SU-DHL-6 (cell line): ENCODE results near the gene ARAP3.

Experiments
- H2AFZ ChIP-seq: fragments of 200-600 bp; sonication (generic); 2 replicates; pipeline ENCODE4 v1.6.1; 2014; ENCODE audit warnings: low read depth, mild to moderate bottlenecking, moderate library complexity, mixed read lengths, antibody characterized with exemption, low read length; ENCODE audit not compliant: severe bottlenecking
- H3F3A ChIP-seq: fragments of 200-600 bp; shearing (Covaris generic); 2 replicates; pipeline ENCODE4 v1.6.0; 2016; ENCODE audit warnings: antibody characterized with exemption, mild to moderate bottlenecking; ENCODE audit not compliant: insufficient read depth
- H3K27ac ChIP-seq: fragments of 200-600 bp; sonication (generic); 2 replicates; pipeline ENCODE4 v1.5.1; 2016; ENCODE audit warnings: low read depth, mild to moderate bottlenecking, low read length, moderate library complexity, mixed read lengths
- H3K27me3 ChIP-seq: fragments of 200-600 bp; sonication (generic), shearing (Covaris generic); 2 replicates; pipeline ENCODE4 v1.6.0; 2014; ENCODE audit warnings: mild to moderate bottlenecking, low read length
- H3K36me3 ChIP-seq: fragments of 200-600 bp; sonication (generic); 2 replicates; pipeline ENCODE4 v1.6.1; 2014; ENCODE audit warnings: mild to moderate bottlenecking, low read length, mixed read lengths
- H3K4me2 ChIP-seq: fragments of 300-600, 200-600 bp; shearing (Covaris generic), sonication (generic); 2 replicates; pipeline ENCODE4 v1.6.0; 2014; ENCODE audit warnings: low read length, low read depth, mild to moderate bottlenecking; ENCODE audit not compliant: poor library complexity, severe bottlenecking
- H3K4me3 ChIP-seq: fragments of 200-600 bp; sonication (generic); 2 replicates; pipeline ENCODE4 v1.5.1; 2014; ENCODE audit warnings: antibody characterized with exemption, low read length, mild to moderate bottlenecking, mixed read lengths; ENCODE audit not compliant: insufficient read depth, poor library complexity, severe bottlenecking
- H3K79me2 ChIP-seq: fragments of 200-600 bp; sonication (generic); 2 replicates; pipeline ENCODE4 v1.6.1; 2014; ENCODE audit warnings: mild to moderate bottlenecking, low read length, moderate library complexity; ENCODE audit not compliant: insufficient read depth
- H3K9ac ChIP-seq: fragments of 200-600 bp; sonication (generic); 2 replicates; pipeline ENCODE4 v1.7.0; 2014; ENCODE audit warnings: mild to moderate bottlenecking, low read length
- H3K9me2 ChIP-seq: fragments of 200-600 bp; sonication (generic); replicated peaks from 2 replicates; pipeline ENCODE4 v1.6.1; 2014; ENCODE audit warnings: low read length; ENCODE audit not compliant: insufficient read depth
- H3K9me3 ChIP-seq: fragments of 200-600 bp; sonication (generic); 2 replicates; pipeline ENCODE4 v1.6.1; 2014; ENCODE audit warnings: low read length, mixed read lengths; ENCODE audit not compliant: insufficient read depth
- H4K20me1 ChIP-seq: fragments of 200-600 bp; sonication (generic); 2 replicates; pipeline ENCODE4 v1.6.1; 2014; ENCODE audit warnings: low read depth, mild to moderate bottlenecking, antibody characterized with exemption, low read length, moderate library complexity, mixed read lengths
- EZH2phosphoT487 ChIP-seq: fragments of 200-600 bp; sonication (generic), shearing (Covaris generic); conservative IDR thresholded peaks from 2 replicates; pipeline ENCODE4 v1.6.1; 2018; ENCODE audit warnings: mild to moderate bottlenecking, antibody characterized with exemption, low read length, moderate library complexity, mixed read lengths
- TF ChIP-seq, protein P1 (sequence below): fragments of 200-600 bp; sonication (generic); IDR thresholded peaks from one replicate; pipeline ENCODE4 v1.5.1; 2017; ENCODE audit warnings: antibody characterized with exemption, mild to moderate bottlenecking, low read length, moderate library complexity; ENCODE audit not compliant: insufficient read depth, poor library complexity, severe bottlenecking

ARAP3 gene

DNA sequence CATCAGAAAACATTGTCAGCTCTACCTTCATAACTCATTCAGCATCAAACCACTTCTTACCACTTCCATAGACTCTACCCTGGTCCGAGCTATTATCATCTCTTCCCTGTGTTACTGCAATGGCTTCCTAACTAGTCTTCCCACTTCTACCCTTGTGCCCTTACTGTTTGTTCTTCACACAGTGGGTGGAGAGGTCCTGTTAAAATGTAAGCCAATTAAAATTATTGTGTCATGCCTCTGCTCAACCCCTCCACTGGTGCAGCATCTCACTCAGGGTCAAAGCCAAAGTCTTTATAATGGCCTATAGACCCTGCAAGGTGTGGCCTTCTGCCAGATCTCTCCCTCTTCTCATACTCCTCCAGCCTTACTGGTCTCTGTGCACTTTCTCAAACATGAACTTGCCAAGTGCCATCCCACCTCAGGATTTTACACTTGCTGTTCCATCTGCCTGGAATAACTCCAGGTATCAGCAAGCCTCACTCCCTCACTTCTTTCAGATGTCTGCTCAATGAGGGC, 22.8 kb upstream of the ARAP3 start:
- Histone ChIP-seq H3K9me2 (no peaks in the 10 kb centered on the region), H3K79me2 (no peaks in the 10 kb centered on the region), H3F3A (no peaks in the 10 kb centered on the region), H3K9me3 (no peaks in the 10 kb centered on the region), H3K4me2 (no peak overlapping the region), H3K9ac (no peak overlapping the region), H3K36me3 (no peaks in the 10 kb centered on the region), H3K27me3 (no peaks in the 10 kb centered on the region), H3K4me3 (no peak overlapping the region), H2AFZ (no peak overlapping the region), H3K27ac (no peak overlapping the region), H4K20me1 (no peaks in the 10 kb centered on the region)
- TF ChIP-seq, protein P1, sequence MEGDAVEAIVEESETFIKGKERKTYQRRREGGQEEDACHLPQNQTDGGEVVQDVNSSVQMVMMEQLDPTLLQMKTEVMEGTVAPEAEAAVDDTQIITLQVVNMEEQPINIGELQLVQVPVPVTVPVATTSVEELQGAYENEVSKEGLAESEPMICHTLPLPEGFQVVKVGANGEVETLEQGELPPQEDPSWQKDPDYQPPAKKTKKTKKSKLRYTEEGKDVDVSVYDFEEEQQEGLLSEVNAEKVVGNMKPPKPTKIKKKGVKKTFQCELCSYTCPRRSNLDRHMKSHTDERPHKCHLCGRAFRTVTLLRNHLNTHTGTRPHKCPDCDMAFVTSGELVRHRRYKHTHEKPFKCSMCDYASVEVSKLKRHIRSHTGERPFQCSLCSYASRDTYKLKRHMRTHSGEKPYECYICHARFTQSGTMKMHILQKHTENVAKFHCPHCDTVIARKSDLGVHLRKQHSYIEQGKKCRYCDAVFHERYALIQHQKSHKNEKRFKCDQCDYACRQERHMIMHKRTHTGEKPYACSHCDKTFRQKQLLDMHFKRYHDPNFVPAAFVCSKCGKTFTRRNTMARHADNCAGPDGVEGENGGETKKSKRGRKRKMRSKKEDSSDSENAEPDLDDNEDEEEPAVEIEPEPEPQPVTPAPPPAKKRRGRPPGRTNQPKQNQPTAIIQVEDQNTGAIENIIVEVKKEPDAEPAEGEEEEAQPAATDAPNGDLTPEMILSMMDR = no peak
- no peak for TF ChIP-seq EZH2phosphoT487

DNA sequence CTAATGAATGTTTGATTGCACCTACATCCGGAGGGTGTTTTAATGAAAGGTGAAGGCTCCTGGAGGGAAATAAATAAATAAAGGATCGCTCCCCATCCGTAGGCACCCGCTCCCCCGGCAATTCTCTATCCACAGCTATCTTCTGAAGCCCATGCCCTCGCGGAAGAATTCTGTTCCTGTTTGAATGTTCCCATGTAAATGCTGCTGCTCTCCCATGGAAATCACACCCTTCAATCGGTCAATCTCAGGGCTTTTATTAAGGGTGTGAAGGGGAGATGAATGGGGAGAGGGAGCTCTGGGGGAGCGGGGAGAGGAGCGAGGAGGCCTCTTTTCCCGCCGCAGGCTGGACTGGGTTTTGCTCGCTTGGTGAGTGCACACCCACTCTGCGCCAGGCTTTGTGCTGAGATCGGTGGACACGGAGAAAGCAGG, 21.1 kb upstream of the ARAP3 start:
- no peak overlapping the region for H3K27ac ChIP-seq
- H3K4me3 ChIP-seq = no peak overlapping the region
- H3K4me2 ChIP-seq = no peak overlapping the region

DNA sequence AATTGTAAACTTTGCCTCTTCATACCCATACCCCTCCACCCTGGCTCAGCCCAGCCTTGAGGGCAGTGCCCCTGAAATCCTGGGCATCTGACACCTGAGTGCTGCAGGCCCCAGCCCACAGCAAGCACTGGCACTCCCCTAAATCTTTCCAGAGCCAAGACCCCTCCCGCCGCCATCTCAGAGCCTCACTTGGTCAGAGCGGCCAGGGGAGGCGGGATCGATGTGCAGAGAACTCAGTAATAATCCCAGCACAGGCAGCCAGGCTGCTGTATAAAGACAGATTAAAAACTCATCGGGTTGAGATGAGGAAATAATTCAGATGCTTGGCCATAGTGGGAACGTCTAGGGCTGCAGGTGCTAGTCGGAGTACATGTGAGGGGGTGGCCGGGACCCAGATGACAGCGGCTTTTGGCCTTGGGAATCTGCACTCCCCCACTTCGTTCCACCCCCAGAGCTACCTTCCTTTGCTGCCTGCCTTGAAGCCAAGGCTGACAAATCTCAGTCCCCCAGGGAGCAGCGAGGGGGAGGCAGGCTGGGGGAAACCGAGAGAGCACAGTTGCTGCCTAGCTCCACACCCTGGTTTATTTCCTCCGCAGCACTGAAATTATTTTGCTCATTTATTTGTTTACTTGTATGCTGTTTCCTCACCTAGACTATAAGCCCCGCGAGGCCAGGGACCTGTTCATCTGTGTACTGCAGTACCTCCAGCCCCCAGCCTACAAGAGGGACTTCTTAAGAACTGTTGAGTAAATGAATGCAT, 19.5 kb upstream of the ARAP3 start:
- H3K27ac ChIP-seq = no peak overlapping the region
- H3K9me3 ChIP-seq = no peaks in the 10 kb centered on the region
- no peak overlapping the region for H3K4me2 ChIP-seq
- no peak overlapping the region for H3K9ac ChIP-seq
- H3K79me2 ChIP-seq = no peaks in the 10 kb centered on the region
- no peaks in the 10 kb centered on the region for H3K9me2 ChIP-seq
- H3K4me3 ChIP-seq = no peak overlapping the region
- no peaks in the 10 kb centered on the region for H4K20me1 ChIP-seq
- TF ChIP-seq, protein P1 = no peak
- TF ChIP-seq EZH2phosphoT487 = no peak
- no peaks in the 10 kb centered on the region for H3K36me3 ChIP-seq
- H3K27me3 ChIP-seq = no peaks in the 10 kb centered on the region
- no peak overlapping the region for H2AFZ ChIP-seq
- no peaks in the 10 kb centered on the region for H3F3A ChIP-seq

More for the DNA sequence above, 21.1 kb upstream of the ARAP3 start:
- H3K79me2 ChIP-seq = no peaks in the 10 kb centered on the region
- no peaks in the 10 kb centered on the region for H3F3A ChIP-seq
- no peaks in the 10 kb centered on the region for H3K36me3 ChIP-seq
- H3K9me3 ChIP-seq = no peaks in the 10 kb centered on the region
- no peaks in the 10 kb centered on the region for H3K9me2 ChIP-seq
- no peaks in the 10 kb centered on the region for H4K20me1 ChIP-seq
- no peak overlapping the region for H2AFZ ChIP-seq
- no peak for TF ChIP-seq EZH2phosphoT487
- no peaks in the 10 kb centered on the region for H3K27me3 ChIP-seq
- H3K9ac ChIP-seq = no peak overlapping the region

DNA sequence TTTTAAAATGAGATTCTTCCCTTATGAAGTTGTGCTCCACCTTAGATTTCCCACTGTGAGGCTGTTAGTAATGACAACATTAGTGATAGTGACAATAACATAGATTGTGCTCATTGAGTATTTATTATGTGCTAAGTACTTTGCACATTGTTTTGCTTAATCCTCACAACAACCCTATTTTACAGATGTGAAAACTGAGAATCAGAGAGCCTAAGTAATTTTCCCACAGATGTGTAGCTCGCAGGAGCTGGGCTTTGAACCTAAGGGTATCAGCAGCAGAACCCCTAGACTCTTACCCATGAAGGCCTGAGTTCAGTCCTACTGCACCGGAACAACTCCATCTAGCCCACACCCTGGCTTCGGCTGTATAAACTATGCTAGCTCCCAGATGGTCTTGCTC, 15.6 kb upstream of the ARAP3 start:
- Histone ChIP-seq H3K9me2 (no peaks in the 10 kb centered on the region), H2AFZ (no peak overlapping the region), H3F3A (no peaks in the 10 kb centered on the region), H3K79me2 (no peaks in the 10 kb centered on the region), H3K9ac (no peak overlapping the region), H4K20me1 (no peaks in the 10 kb centered on the region), H3K9me3 (no peaks in the 10 kb centered on the region), H3K4me2 (no peak overlapping the region), H3K27ac (no peak overlapping the region), H3K4me3 (no peak overlapping the region), H3K27me3 (no peaks in the 10 kb centered on the region), H3K36me3 (no peaks in the 10 kb centered on the region)
- no peak for TF ChIP-seq EZH2phosphoT487
- TF ChIP-seq, protein P1 = no peak
